Renal cortical epithelial cell (primary cell): Measurements from ENCODE around the gene OR4C13. TPM values are rescaled to one million over a fixed set of nuclear protein-coding genes. Genes with fewer than 3 reads are reported as not detected.
"Not testable (repeated sequence)": the region's sequence is repeated elsewhere in the genome, so short reads cannot be mapped to it uniquely, and the experiment has no call there.

Experiments used
- DNase-seq: peaks from one replicate; pipeline ENCODE4 v3.0.0-alpha.2; 2011; ENCODE audit warnings: low read depth
- total RNA-seq: library from RNA; depleted of rRNA; stranded (reverse); fragments of >200 nt; gene quantifications from 2 replicates; pipeline ENCODE4 v1.2.3, GENCODE V29; 2014

The OR4C13 gene
- not detected in 2 replicates for total RNA-seq

- no peak for DNase-seq
Measured at GRCh38 chr11:49952091-49952490, at the start of gene OR4C13. TSS of gene OR4C13 (plus strand) at chr11:49952391. CDS start at chr11:49952423, 32 bp downstream.

GRCh38 chr11:49911516-49911915 lies 40.7 kb upstream of the OR4C13 start:
- DNase-seq: not testable (repeated sequence)

GRCh38 chr11:49948701-49949100 lies 3.5 kb upstream of the OR4C13 start:
- DNase-seq: not testable (repeated sequence)

- DNase-seq: not testable (repeated sequence)
Measured at GRCh38 chr11:49973439-49973838, 21.2 kb downstream of the OR4C13 start.

GRCh38 chr11:49982435-49982834 lies 30.2 kb downstream of the OR4C13 start, which contains the start of gene OR4C12:
TSS of gene OR4C12 (minus strand) at chr11:49982535. CDS start at chr11:49982501, 34 bp downstream.
- DNase-seq: not testable (repeated sequence)

- DNase-seq: peak; percentile 0
Measured at GRCh38 chr11:49995565-49995964, 43.4 kb downstream of the OR4C13 start.

Other genes with a start within 250 kb of the OR4C13 start
- gene OR4C12, start 30.1 kb downstream of the OR4C13 start, total RNA-seq: not detected in 2 replicates
- not detected in 2 replicates for gene OR4C45, start 80.5 kb downstream of the OR4C13 start, total RNA-seq